ENCODE data around the gene MPEG1. TPM values are rescaled to one million over a fixed set of nuclear protein-coding genes. Genes with fewer than 3 reads are reported as not detected.

The MPEG1 gene
- 10 to 100 TPM in 2 of 4 donors, 1 to 10 TPM in 2; 3.6 to 35.5 (median 11.4) TPM for total RNA-seq

- Histone ChIP-seq H3K36me3 (no peaks in the 10 kb centered on the region), H3K4me1 (peaks cover 0 to 2% (median 0%) of the 10 kb centered on the region in 3 donors), H3K4me3 (peak within 1 kb of the TSS in 1 of 2 donors; percentile 37), H3K9me3 (no peaks in the 10 kb centered on the region), H3K27ac (no peak within 1 kb of the TSS), H3K27me3 (no peaks in the 10 kb centered on the region)
- WGBS, 2 donors (ENCODE audit: low coverage in 1 of 2) = 82% methylated on average over 7 to 8 of the region's 10 CpGs
- TF ChIP-seq EP300 (IDR thresholded peaks at IDR 0.05) (no peak), CTCF (IDR thresholded peaks at IDR 0.05) (no peak), POLR2AphosphoS5 (IDR thresholded peaks at IDR 0.05) (no peak), POLR2A (IDR thresholded peaks at IDR 0.05) (no peak)
- no peak for ATAC-seq
These were observed at the start of gene MPEG1 for GRCh38 chr11:59212744-59213631. Gene MPEG1, minus strand, starts transcription at chr11:59212927. Its CDS starts 62 bp downstream, at chr11:59212865.

- no peak overlapping the region for H3K4me3 ChIP-seq
- no peak overlapping the region for H3K27ac ChIP-seq
- TF ChIP-seq EP300 (IDR thresholded peaks at IDR 0.05) (no peak), POLR2A (IDR thresholded peaks at IDR 0.05) (no peak), CTCF (IDR thresholded peaks at IDR 0.05) (no peak), POLR2AphosphoS5 (IDR thresholded peaks at IDR 0.05) (no peak)
- ATAC-seq = no peak
- no peaks in the 10 kb centered on the region for H3K36me3 ChIP-seq
- H3K4me1 ChIP-seq = no peaks in the 10 kb centered on the region
- H3K27me3 ChIP-seq = no peaks in the 10 kb centered on the region
- no peaks in the 10 kb centered on the region for H3K9me3 ChIP-seq
- WGBS, 2 donors (ENCODE audit: low coverage in 1 of 2) = 17% methylated on average over 1 of the region's 7 CpGs; no CpG with 5 or more reads in 1 of the 2 donors
These were observed 49.6 kb upstream of the MPEG1 start for GRCh38 chr11:59262177-59262818.

- Histone ChIP-seq H3K27me3 (no peaks in the 10 kb centered on the region), H3K4me3 (no peak overlapping the region), H3K36me3 (no peaks in the 10 kb centered on the region), H3K9me3 (no peaks in the 10 kb centered on the region), H3K4me1 (no peaks in the 10 kb centered on the region), H3K27ac (no peak overlapping the region)
- WGBS, 2 donors (ENCODE audit: low coverage in 1 of 2) = no CpG with 5 or more reads among the region's 2 CpGs
- ATAC-seq = no peak
- TF ChIP-seq CTCF (IDR thresholded peaks at IDR 0.05) = no peak
- TF ChIP-seq POLR2AphosphoS5 (IDR thresholded peaks at IDR 0.05) = no peak
- TF ChIP-seq POLR2A (IDR thresholded peaks at IDR 0.05) = no peak
- no peak for TF ChIP-seq EP300 (IDR thresholded peaks at IDR 0.05)
These were observed 48.4 kb upstream of the MPEG1 start for GRCh38 chr11:59261150-59261549.

GRCh38 chr11:59259867-59260475 is 47.2 kb upstream of the MPEG1 start:
- H3K27ac ChIP-seq = no peak overlapping the region
- TF ChIP-seq CTCF (IDR thresholded peaks at IDR 0.05) (no peak), POLR2AphosphoS5 (IDR thresholded peaks at IDR 0.05) (no peak), POLR2A (IDR thresholded peaks at IDR 0.05) (no peak), EP300 (IDR thresholded peaks at IDR 0.05) (no peak)
- 80% methylated on average over 9 of the region's 9 CpGs for WGBS, 2 donors (ENCODE audit: low coverage in 1 of 2)
- no peak overlapping the region for H3K4me3 ChIP-seq
- no peaks in the 10 kb centered on the region for H3K36me3 ChIP-seq
- H3K9me3 ChIP-seq = no peaks in the 10 kb centered on the region
- ATAC-seq = no peak
- H3K27me3 ChIP-seq = no peaks in the 10 kb centered on the region
- H3K4me1 ChIP-seq = no peaks in the 10 kb centered on the region
